Activated T-helper 1 cell treated with anti-CD3 and anti-CD28 coated beads, Interleukin-12 subunit alpha, Interleukin-12 subunit beta, Interleukin-2, Interleukin-4 antibody, amounts not matched to agents 30 ng/mL and 10 ng/mL and 1 ng/mL, durations not matched to agents 14 hours and 24 hours and 36 hours (primary cell): ENCODE measurements around the gene ZNF678. TPM values are rescaled to one million over a fixed set of nuclear protein-coding genes. Genes with fewer than 3 reads are reported as not detected.

Source experiments
- DNase-seq: peaks from one replicate; pipeline ENCODE4 v3.0.0; 2021; ENCODE audit warnings: low spot score
- H3K27ac Mint-ChIP-seq: one replicate; pipeline ENCODE4 v1.8.0; 2021; ENCODE audit warnings: mild to moderate bottlenecking, mixed read lengths
- H3K27me3 Mint-ChIP-seq: one replicate; pipeline ENCODE4 v1.8.0; 2022; ENCODE audit warnings: mild to moderate bottlenecking, moderate library complexity, mixed read lengths; ENCODE audit not compliant: insufficient read depth
- H3K36me3 Mint-ChIP-seq: one replicate; pipeline ENCODE4 v1.8.0; 2021; ENCODE audit warnings: low read depth, mixed read lengths
- H3K4me1 Mint-ChIP-seq: one replicate; pipeline ENCODE4 v1.8.0; 2021; ENCODE audit warnings: low read depth, mixed read lengths
- H3K4me3 Mint-ChIP-seq: one replicate; pipeline ENCODE4 v1.8.0; 2021; ENCODE audit warnings: mild to moderate bottlenecking, moderate library complexity, mixed read lengths
- H3K9me3 Mint-ChIP-seq: one replicate; pipeline ENCODE4 v1.8.0; 2021; ENCODE audit warnings: mixed read lengths
- intact Hi-C: fragments of 100-400 bp; cut with micrococcal nuclease; formaldehyde crosslinking; loops from one replicate; pipeline ENCODE4 v1.15.1; 2024
- total RNA-seq: library from RNA; stranded (reverse); gene quantifications from 2 replicates; pipeline ENCODE4 v1.2.3, GENCODE V29; 2022

The ZNF678 gene
- total RNA-seq = 4.2 and 5.0 TPM in 2 replicates

GRCh38 chr1:227563324-227564201 is at the start of gene ZNF678:
Gene ZNF678 (plus strand): TSS chr1:227563556. CDS start chr1:227650992, 87,436 bp downstream.
- Mint-ChIP-seq H3K27me3 (peaks cover 30% of the 10 kb centered on the region), H3K36me3 (peaks cover 12% of the 10 kb centered on the region), H3K27ac (peak within 1 kb of the TSS; percentile 88), H3K4me3 (peak within 1 kb of the TSS; percentile 87), H3K4me1 (peaks cover 22% of the 10 kb centered on the region), H3K9me3 (peaks cover 20% of the 10 kb centered on the region)
- intact Hi-C loops = loop anchor here (1.0 to 2.0 kb wide), 4 partner anchors 21 to 895 kb away; partner anchors contain the start of genes JMJD4 and SNAP47
- DNase-seq = peak; percentile 76

DNA sequence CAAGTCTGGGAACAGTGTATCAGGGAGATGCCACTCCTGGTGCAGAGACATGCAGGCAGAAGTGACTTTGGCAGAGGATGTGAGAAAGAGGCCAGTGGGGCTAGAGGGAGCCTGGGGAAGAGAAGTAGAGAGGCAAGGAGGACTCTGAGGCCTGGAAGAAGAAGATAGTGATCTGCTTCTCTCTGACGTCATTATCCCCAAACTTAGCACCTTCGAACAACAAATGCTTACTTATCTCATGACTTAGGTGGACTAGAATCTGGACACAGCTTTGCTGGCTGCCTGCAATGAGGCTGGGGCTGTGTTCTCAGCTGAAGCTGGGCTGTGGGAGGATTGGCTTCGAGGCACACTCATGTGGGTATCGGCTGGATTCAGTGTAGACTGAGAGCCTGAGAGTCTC is 44.5 kb upstream of the ZNF678 start:
- no peak for DNase-seq
- H3K4me3 Mint-ChIP-seq = no peak overlapping the region
- no peaks in the 10 kb centered on the region for H3K9me3 Mint-ChIP-seq
- no peak overlapping the region for H3K27ac Mint-ChIP-seq
- H3K36me3 Mint-ChIP-seq = no peaks in the 10 kb centered on the region
- intact Hi-C loops = no loop called here
- H3K4me1 Mint-ChIP-seq = no peaks in the 10 kb centered on the region
- peaks cover 3% of the 10 kb centered on the region for H3K27me3 Mint-ChIP-seq

GRCh38 chr1:227521782-227522181 is 41.6 kb upstream of the ZNF678 start:
- Mint-ChIP-seq H3K36me3 (no peaks in the 10 kb centered on the region), H3K9me3 (no peaks in the 10 kb centered on the region), H3K4me1 (no peaks in the 10 kb centered on the region), H3K27ac (no peak overlapping the region), H3K4me3 (no peak overlapping the region), H3K27me3 (no peaks in the 10 kb centered on the region)
- intact Hi-C loops = no loop called here
- no peak for DNase-seq

- H3K4me1 Mint-ChIP-seq = no peaks in the 10 kb centered on the region
- no peak for DNase-seq
- peaks cover 31% of the 10 kb centered on the region for H3K9me3 Mint-ChIP-seq
- peaks cover 6% of the 10 kb centered on the region for H3K27me3 Mint-ChIP-seq
- no peak overlapping the region for H3K4me3 Mint-ChIP-seq
- H3K27ac Mint-ChIP-seq = no peak overlapping the region
- intact Hi-C loops = no loop called here
- H3K36me3 Mint-ChIP-seq = peaks cover 1% of the 10 kb centered on the region
Measured at GRCh38 chr1:227526524-227526923, 36.8 kb upstream of the ZNF678 start.

DNA sequence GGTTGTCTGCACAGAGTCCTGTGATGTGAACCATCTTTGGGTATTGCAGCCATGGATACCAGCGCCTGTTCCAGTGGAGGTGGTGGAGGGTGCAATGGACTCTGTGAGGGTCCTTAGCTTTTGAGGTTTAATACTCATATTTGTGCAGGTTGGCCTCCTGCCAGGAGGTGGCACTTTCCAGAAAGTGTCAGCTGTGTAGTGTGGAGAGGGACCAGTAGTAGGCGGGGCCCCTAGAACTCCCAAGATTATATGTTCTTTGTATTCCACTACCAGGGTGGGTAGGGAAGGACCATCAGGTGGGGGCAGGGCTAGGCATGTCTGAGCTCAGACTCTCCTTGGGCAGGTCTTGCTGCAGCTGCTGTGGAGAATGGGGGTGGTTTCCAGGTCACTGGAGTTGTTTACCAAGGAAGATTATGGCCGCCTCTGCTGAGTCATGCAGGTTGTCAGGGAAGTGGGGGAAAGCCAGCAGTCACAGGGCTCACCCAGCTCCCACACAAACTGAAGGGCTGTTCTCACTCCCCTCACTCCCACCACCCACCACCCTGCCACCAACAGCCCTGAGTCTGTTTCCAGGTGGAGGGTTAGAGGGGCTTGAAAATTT is 31.2 kb upstream of the ZNF678 start:
- intact Hi-C loops = no loop called here
- Mint-ChIP-seq H3K9me3 (peaks cover 37% of the 10 kb centered on the region), H3K4me3 (no peak overlapping the region)

DNA sequence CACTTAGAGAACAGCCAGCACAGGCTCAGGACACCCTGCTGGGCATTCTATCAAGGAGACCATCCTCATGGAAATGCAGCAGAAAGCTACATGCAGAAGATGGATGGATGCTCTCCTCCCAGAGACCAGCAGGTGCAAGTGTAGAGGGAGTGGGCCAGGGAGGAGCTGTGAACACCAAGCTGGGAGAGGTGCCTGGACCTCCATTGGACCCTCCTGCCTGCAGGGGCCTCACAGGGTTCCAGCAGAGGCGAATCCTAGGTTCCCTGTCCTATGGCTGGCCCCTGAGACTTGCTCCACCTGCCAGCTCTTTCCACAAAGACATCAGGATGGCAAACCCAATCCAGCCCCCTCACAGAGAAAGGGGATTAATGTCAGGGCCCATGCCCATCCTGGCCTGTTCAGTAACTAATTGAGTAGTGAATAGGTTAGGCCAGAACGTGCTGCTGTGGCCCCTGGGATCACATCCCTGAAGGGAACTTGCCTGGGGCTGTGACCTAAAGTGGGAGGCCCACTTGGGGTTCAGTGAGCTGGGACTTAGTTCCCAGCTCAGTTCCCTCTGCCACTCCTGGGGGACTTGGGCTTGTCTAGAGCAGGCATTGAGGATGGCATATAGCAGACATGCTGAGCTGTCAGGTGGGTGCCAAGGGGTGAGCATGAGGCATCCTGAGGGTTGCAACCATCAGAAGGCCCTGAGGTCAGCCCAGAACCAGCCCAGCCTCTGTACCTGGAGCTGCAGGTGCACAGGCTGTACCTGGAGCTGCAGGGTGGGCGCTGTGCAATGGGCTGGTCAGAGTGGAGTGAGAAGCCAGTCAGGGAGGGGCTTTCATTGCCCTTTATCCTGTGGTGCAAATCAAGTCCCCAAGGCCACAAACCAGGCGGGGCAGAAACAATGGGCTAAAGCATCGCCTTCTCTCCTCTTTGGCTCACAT is 22.9 kb upstream of the ZNF678 start:
- no peaks in the 10 kb centered on the region for H3K36me3 Mint-ChIP-seq
- intact Hi-C loops = loop anchor here (5.0 kb wide), 2 partner anchors 222 to 913 kb away; no protein-coding TSS in a partner anchor
- DNase-seq = no peak
- no peak overlapping the region for H3K27ac Mint-ChIP-seq
- H3K27me3 Mint-ChIP-seq = no peaks in the 10 kb centered on the region
- no peaks in the 10 kb centered on the region for H3K9me3 Mint-ChIP-seq
- peak overlapping the region; percentile 63 for H3K4me3 Mint-ChIP-seq
- no peaks in the 10 kb centered on the region for H3K4me1 Mint-ChIP-seq

More for the DNA sequence above, 31.2 kb upstream of the ZNF678 start:
- Mint-ChIP-seq H3K27ac (no peak overlapping the region), H3K27me3 (peaks cover 6% of the 10 kb centered on the region), H3K4me1 (no peaks in the 10 kb centered on the region), H3K36me3 (peaks cover 2% of the 10 kb centered on the region)
- no peak for DNase-seq

DNA sequence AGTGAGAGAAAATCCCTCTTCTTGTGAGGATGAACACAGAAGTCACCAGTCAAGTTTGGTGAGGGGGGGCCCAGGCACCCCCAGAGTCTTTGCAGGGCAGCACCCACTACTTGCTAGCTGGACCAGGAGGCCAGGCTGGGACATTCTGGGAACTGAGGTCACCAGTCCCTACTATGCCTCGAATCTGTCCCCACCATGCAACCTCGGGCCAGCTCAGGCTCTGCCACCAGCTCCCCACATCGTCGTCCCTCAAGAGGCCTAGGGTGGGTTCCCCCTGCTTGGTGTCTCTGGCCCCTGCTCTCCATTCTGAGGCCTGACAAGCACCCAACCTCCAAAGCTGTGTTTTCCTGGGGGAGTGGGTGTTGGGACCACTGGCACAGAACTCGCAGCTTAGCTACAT is 22.2 kb upstream of the ZNF678 start:
- Mint-ChIP-seq H3K9me3 (no peaks in the 10 kb centered on the region), H3K27ac (no peak overlapping the region), H3K36me3 (no peaks in the 10 kb centered on the region), H3K27me3 (no peaks in the 10 kb centered on the region), H3K4me1 (no peaks in the 10 kb centered on the region), H3K4me3 (peak overlapping the region; percentile 63)
- no peak for DNase-seq
- intact Hi-C loops = loop anchor here (5.0 kb wide), 2 partner anchors 221 to 914 kb away; no protein-coding TSS in a partner anchor

GRCh38 chr1:227541796-227542152 is 21.6 kb upstream of the ZNF678 start:
- Mint-ChIP-seq H3K27me3 (no peaks in the 10 kb centered on the region), H3K9me3 (no peaks in the 10 kb centered on the region), H3K36me3 (no peaks in the 10 kb centered on the region), H3K27ac (no peak overlapping the region), H3K4me3 (peak overlapping the region; percentile 63), H3K4me1 (no peaks in the 10 kb centered on the region)
- DNase-seq = no peak
- intact Hi-C loops = loop anchor here (1.0 to 5.0 kb wide), 7 partner anchors 22 to 914 kb away; partner anchors contain the start of genes ARF1, JMJD4, MRPL55 and SNAP47

DNA sequence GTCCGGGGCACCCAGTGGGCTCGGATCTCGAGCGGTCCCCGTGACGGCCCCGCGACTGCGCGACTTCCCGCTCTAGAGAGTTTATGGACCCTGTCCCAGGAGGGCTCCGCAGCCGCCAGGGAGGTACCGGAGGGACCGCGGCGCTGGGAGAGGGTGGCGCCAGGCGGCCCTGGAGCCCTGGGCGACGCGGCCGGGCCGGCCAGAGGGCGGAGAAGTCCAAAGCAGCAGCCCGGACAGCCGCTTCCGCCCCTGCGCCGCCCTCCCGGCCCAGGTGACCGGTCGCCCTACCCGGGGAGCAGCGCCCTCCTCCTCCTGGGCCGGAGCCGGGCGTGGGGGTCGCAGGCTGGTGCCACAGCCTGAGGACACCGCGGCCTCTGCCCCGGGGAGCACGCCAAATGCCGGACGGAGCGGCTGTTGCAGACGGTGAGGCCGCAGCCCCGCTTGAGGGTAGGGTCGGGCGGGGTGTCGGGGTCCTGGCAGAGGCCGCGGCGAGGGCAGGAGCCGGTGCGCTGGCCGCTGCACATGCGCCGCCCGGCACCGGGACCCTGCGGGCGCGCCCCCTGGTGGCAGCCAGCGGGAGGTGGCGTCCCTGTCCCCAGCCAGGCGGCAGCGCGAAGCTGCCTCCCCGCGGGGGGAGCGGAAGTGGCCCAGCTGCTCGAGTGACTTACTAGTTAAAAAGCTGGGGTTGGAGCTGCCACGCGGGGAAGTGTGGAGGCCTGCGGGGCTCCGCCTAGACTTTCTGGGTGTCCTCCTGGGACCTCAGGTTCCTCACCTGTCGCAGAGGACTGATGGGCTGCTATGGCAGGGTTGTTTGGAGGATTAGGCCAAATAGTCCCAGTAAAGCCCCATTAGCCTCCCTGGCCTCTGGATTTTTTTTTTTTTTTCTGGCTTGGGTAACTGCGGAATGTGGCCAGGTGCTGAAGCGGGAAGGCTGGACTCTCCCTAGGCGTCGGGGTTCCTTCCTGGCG is 20.9 kb upstream of the ZNF678 start:
- no peaks in the 10 kb centered on the region for H3K27me3 Mint-ChIP-seq
- H3K27ac Mint-ChIP-seq = peak overlapping the region; percentile 55
- peak overlapping the region; percentile 56 for H3K4me3 Mint-ChIP-seq
- intact Hi-C loops = loop anchor here (1.0 to 5.0 kb wide), 7 partner anchors 21 to 915 kb away; partner anchors contain the start of genes ARF1, JMJD4, MRPL55 and SNAP47
- H3K9me3 Mint-ChIP-seq = no peaks in the 10 kb centered on the region
- H3K4me1 Mint-ChIP-seq = no peaks in the 10 kb centered on the region
- no peaks in the 10 kb centered on the region for H3K36me3 Mint-ChIP-seq
- DNase-seq = peak; percentile 87

DNA sequence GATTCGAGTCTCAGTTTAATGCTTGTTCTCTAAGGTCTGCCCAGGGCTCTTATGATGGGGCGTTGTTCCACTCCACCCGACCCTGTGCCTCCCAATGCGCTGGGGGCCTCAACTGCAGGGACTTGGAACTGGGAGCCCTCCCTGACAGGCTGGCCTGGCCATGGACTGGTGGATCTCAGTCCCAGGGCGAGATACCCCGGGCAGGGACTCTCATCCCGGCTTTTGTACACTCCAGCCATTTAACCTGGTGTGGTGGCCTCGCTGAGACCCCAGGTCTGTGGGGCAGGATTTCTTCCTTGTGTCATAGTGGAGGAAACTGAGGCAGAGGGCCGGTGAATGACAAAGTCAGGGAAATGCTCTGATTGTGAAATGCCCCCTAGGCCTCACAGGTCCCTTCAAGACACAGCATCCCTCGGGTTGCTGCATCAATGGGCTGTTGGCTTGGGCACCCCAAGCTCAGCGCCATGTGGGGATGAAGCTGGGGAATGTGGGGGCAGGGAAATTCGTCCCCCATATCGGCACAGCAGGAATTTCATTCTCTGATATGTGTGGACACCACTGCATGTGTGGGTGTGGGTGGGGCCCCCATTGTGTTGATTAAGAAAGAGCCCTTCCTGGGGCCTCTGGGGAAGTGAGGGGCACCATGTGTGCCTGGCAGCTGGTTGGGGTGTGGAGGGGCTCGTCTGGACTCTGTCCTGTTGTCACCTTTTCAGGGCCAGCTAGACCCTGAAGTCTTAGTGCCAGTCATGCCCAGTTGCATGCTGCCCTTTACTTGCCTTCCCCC is 19.9 kb upstream of the ZNF678 start:
- peak overlapping the region; percentile 56 for H3K4me3 Mint-ChIP-seq
- no peaks in the 10 kb centered on the region for H3K36me3 Mint-ChIP-seq
- intact Hi-C loops = loop anchor here (2.0 to 5.0 kb wide), 4 partner anchors 63 to 916 kb away; partner anchors contain the start of genes JMJD4 and SNAP47
- H3K9me3 Mint-ChIP-seq = no peaks in the 10 kb centered on the region
- peak overlapping the region; percentile 55 for H3K27ac Mint-ChIP-seq
- no peaks in the 10 kb centered on the region for H3K27me3 Mint-ChIP-seq
- H3K4me1 Mint-ChIP-seq = no peaks in the 10 kb centered on the region
- no peak for DNase-seq
